ENCODE results near the gene CHP1. TPM values are rescaled to one million over a fixed set of nuclear protein-coding genes. Genes with fewer than 3 reads are reported as not detected.
"Not testable (repeated sequence)": the region's sequence is repeated elsewhere in the genome, so short reads cannot be mapped to it uniquely, and the experiment has no call there.

The CHP1 gene
- total RNA-seq, 1 experiment from 2014 or later, result 67.1 TPM

DNA sequence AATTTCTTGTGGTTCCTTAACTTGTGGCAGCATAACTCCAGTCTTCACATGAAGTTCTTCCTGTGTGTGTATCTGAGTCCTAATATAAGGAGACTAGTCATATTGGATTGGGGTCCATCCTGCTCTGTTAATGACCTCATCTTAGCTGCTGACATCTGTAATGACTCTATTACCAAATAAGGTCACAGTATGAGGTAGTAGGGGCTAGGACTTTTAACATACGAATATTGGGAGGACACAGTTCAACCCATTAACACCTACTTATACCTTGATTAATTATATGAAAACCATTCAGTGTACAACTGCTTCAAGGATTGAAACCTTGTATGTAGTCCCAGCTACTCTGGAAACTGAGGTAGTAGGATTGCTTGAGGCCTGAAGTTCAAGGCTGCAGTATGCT, 57.4 kb downstream of the CHP1 start:
- no peak overlapping the region for H3K4me3 Mint-ChIP-seq (ENCODE audit: low read depth, unreplicated experiment)
- no TSS peak for BruUV-seq (replicated peaks)
- CTCF ChIA-PET, result no interaction called here
- no peaks in the 10 kb centered on the region for H3K27me3 Mint-ChIP-seq (ENCODE audit: unreplicated experiment)
- no peak for DNase-seq
- no peak overlapping the region for H3K27ac Mint-ChIP-seq (ENCODE audit: unreplicated experiment)
- TF ChIP-seq, protein P1, sequence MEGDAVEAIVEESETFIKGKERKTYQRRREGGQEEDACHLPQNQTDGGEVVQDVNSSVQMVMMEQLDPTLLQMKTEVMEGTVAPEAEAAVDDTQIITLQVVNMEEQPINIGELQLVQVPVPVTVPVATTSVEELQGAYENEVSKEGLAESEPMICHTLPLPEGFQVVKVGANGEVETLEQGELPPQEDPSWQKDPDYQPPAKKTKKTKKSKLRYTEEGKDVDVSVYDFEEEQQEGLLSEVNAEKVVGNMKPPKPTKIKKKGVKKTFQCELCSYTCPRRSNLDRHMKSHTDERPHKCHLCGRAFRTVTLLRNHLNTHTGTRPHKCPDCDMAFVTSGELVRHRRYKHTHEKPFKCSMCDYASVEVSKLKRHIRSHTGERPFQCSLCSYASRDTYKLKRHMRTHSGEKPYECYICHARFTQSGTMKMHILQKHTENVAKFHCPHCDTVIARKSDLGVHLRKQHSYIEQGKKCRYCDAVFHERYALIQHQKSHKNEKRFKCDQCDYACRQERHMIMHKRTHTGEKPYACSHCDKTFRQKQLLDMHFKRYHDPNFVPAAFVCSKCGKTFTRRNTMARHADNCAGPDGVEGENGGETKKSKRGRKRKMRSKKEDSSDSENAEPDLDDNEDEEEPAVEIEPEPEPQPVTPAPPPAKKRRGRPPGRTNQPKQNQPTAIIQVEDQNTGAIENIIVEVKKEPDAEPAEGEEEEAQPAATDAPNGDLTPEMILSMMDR (IDR thresholded peaks at IDR 0.05; ENCODE audit: unreplicated experiment), result no peak
- intact Hi-C loops (cut with micrococcal nuclease; ENCODE audit: unreplicated experiment), result no loop called here
- H3K36me3 Mint-ChIP-seq (ENCODE audit: insufficient read depth, unreplicated experiment), result peaks cover 49% of the 10 kb centered on the region
- no peaks in the 10 kb centered on the region for H3K4me1 Mint-ChIP-seq (ENCODE audit: low read depth, unreplicated experiment)
- H3K9me3 Mint-ChIP-seq (ENCODE audit: low read depth, unreplicated experiment), result no peaks in the 10 kb centered on the region

DNA sequence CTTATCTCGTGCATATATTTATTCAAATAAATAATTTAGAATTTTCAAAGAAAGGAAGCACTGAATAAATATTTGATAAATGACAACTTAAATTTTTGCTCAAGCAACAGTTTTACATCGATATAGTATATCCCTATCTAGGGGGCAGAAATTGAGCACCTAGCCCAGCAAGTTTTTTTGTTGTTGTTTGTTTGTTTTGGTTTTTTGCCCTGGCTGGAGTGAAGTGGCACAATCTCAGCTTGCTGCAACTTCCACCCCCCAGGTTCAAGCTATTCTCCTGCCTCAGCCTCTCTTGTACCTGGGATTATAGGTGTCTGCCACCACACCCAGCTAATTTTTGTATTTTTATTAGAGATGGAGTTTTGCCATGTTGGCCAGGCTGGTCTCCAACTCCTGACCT, 58.9 kb downstream of the CHP1 start:
- TF ChIP-seq, protein P1 (IDR thresholded peaks at IDR 0.05; ENCODE audit: unreplicated experiment), result no peak
- Mint-ChIP-seq H3K27ac (ENCODE audit: unreplicated experiment) (no peak overlapping the region), H3K4me3 (ENCODE audit: low read depth, unreplicated experiment) (no peak overlapping the region), H3K36me3 (ENCODE audit: insufficient read depth, unreplicated experiment) (peaks cover 34% of the 10 kb centered on the region), H3K9me3 (ENCODE audit: low read depth, unreplicated experiment) (no peaks in the 10 kb centered on the region), H3K4me1 (ENCODE audit: low read depth, unreplicated experiment) (no peaks in the 10 kb centered on the region), H3K27me3 (ENCODE audit: unreplicated experiment) (no peaks in the 10 kb centered on the region)
- no peak for DNase-seq
- BruUV-seq (replicated peaks), result no TSS peak
- CTCF ChIA-PET, result interaction anchor here (0.7 kb wide), 1 partner anchor 31 kb away, joined by 4 read pairs; no protein-coding TSS in a partner anchor
- intact Hi-C loops (cut with micrococcal nuclease; ENCODE audit: unreplicated experiment), result no loop called here

DNA sequence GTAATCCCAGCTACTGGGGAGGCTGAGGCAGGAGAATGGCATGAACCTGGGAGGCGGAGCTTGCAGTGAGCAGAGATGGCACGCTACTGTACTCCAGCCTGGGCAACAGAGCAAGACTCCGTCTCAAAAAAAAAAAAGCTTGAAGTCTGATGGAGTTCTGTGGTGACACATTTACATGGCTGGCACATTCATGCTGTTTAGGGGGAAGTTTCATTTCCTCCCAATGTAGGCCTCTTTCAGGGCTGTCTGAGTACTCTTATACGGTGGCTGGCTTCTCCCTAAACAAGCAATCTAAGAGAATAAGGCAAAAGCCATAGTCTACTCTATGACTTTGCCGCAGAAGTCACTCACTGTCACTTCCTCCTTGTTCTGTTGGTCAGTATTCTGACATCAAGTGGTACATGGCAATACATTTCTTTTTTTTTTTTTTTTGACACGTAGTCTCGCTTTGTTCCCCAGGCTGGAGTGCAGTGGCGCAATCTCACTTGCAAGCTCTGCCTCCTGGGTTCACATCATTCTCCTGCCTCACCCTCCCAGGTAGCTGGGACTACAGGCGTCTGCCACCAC, 60.1 kb downstream of the CHP1 start:
- CTCF ChIA-PET, result no interaction called here
- no peaks in the 10 kb centered on the region for H3K9me3 Mint-ChIP-seq (ENCODE audit: low read depth, unreplicated experiment)
- TF ChIP-seq, protein P1 (IDR thresholded peaks at IDR 0.05; ENCODE audit: unreplicated experiment), result no peak
- peaks cover 29% of the 10 kb centered on the region for H3K36me3 Mint-ChIP-seq (ENCODE audit: insufficient read depth, unreplicated experiment)
- intact Hi-C loops (cut with micrococcal nuclease; ENCODE audit: unreplicated experiment), result no loop called here
- BruUV-seq (replicated peaks), result no TSS peak
- H3K27ac Mint-ChIP-seq (ENCODE audit: unreplicated experiment), result no peak overlapping the region
- H3K27me3 Mint-ChIP-seq (ENCODE audit: unreplicated experiment), result no peaks in the 10 kb centered on the region
- H3K4me1 Mint-ChIP-seq (ENCODE audit: low read depth, unreplicated experiment), result no peaks in the 10 kb centered on the region
- no peak overlapping the region for H3K4me3 Mint-ChIP-seq (ENCODE audit: low read depth, unreplicated experiment)
- no peak for DNase-seq

DNA sequence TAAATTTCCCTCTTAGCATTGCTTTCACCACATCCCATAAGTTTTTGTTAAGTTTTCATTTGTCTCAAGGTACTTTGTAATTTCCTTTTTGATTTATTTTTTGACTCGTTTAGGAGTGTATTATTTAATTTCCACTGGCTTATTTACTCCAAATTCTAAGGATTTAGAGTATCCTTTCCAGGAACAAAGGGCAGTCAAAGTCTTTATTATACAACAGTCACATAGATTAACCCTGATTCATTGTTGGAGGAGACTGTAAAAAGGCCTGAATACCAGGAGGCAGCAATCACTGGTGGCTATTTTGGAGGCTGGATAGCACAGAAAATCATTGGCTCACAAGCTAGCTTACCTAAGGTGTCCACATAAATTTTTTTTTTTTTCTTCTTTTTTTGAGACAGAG, 61.5 kb downstream of the CHP1 start:
- no peaks in the 10 kb centered on the region for H3K9me3 Mint-ChIP-seq (ENCODE audit: low read depth, unreplicated experiment)
- CTCF ChIA-PET, result no interaction called here
- no peaks in the 10 kb centered on the region for H3K27me3 Mint-ChIP-seq (ENCODE audit: unreplicated experiment)
- no TSS peak for BruUV-seq (replicated peaks)
- TF ChIP-seq, protein P1 (IDR thresholded peaks at IDR 0.05; ENCODE audit: unreplicated experiment), result no peak
- H3K27ac Mint-ChIP-seq (ENCODE audit: unreplicated experiment), result no peak overlapping the region
- DNase-seq, result no peak
- intact Hi-C loops (cut with micrococcal nuclease; ENCODE audit: unreplicated experiment), result no loop called here
- H3K4me1 Mint-ChIP-seq (ENCODE audit: low read depth, unreplicated experiment), result no peaks in the 10 kb centered on the region
- no peak overlapping the region for H3K4me3 Mint-ChIP-seq (ENCODE audit: low read depth, unreplicated experiment)
- peaks cover 17% of the 10 kb centered on the region for H3K36me3 Mint-ChIP-seq (ENCODE audit: insufficient read depth, unreplicated experiment)

DNA sequence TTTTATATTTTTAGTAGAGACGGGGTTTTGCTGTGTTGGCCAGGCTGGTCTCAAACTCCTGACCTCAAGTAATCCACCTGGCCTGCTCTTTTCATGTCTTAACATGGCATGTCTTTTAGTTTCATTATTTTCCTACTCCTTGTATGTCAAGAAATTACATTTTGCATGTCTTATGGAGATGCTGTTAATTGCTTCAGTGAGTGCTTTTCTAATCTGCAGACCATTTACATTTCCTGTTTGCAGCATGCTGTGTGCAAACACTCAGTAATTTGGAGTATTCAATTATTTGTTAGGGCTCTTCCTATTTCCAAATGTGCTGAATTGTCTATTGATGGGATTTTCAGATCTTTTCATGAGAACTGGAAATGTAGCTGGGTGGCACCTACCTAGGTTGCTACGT, 70.1 kb downstream of the CHP1 start:
- H3K27ac Mint-ChIP-seq (ENCODE audit: unreplicated experiment); H3K36me3 Mint-ChIP-seq (ENCODE audit: insufficient read depth, unreplicated experiment); H3K9me3 Mint-ChIP-seq (ENCODE audit: low read depth, unreplicated experiment); H3K27me3 Mint-ChIP-seq (ENCODE audit: unreplicated experiment); H3K4me1 Mint-ChIP-seq (ENCODE audit: low read depth, unreplicated experiment); CTCF ChIA-PET; BruUV-seq (replicated peaks); H3K4me3 Mint-ChIP-seq (ENCODE audit: low read depth, unreplicated experiment); DNase-seq; intact Hi-C loops (cut with micrococcal nuclease; ENCODE audit: unreplicated experiment): not testable (repeated sequence)

All from Calu3 (cell line).